Kidney epithelial cell (primary cell): ENCODE measurements around the gene BRINP2. TPM values are rescaled to one million over a fixed set of nuclear protein-coding genes. Genes with fewer than 3 reads are reported as not detected.

Experiments used
- DNase-seq: peaks from one replicate; pipeline ENCODE4 v3.0.0-alpha.2; 2010; ENCODE audit warnings: low read depth
- H3K27me3 ChIP-seq: 2 replicates; pipeline ENCODE4 v1.6.0; 2011; ENCODE audit warnings: low read length; ENCODE audit not compliant: control insufficient read depth, insufficient read depth
- H3K36me3 ChIP-seq: 2 replicates; pipeline ENCODE4 v1.5.1; 2011; ENCODE audit warnings: low read length; ENCODE audit not compliant: control insufficient read depth, insufficient read depth
- H3K4me3 ChIP-seq: 2 replicates; pipeline ENCODE4 v1.5.1; 2011; ENCODE audit warnings: low read depth, mild to moderate bottlenecking, control low read depth, low read length
- CTCF ChIP-seq: IDR thresholded peaks from 2 replicates; pipeline ENCODE4 v1.5.1; 2011; ENCODE audit warnings: mild to moderate bottlenecking, moderate library complexity, low read length, control low read depth, inconsistent platforms; ENCODE audit not compliant: insufficient read depth, poor library complexity, severe bottlenecking
- total RNA-seq: library from RNA; depleted of rRNA; stranded (reverse); fragments of >200 nt; gene quantifications from 2 replicates; pipeline ENCODE4 v1.2.3, GENCODE V29; 2015

The BRINP2 gene
- total RNA-seq, 1 donor from 2014 or later: not detected

- no peak for TF ChIP-seq CTCF
- Histone ChIP-seq H3K27me3 (no peaks in the 10 kb centered on the region), H3K4me3 (no peak overlapping the region), H3K36me3 (no peaks in the 10 kb centered on the region)
- DNase-seq: no peak
These were observed 69.0 kb downstream of the BRINP2 start for GRCh38 chr1:177239792-177240191.

GRCh38 chr1:177243773-177244172 is 73.0 kb downstream of the BRINP2 start:
- Histone ChIP-seq H3K27me3 (no peaks in the 10 kb centered on the region), H3K36me3 (no peaks in the 10 kb centered on the region), H3K4me3 (no peak overlapping the region)
- DNase-seq: no peak
- TF ChIP-seq CTCF: no peak

GRCh38 chr1:177246710-177247580 is 76.2 kb downstream of the BRINP2 start:
- H3K36me3 ChIP-seq: no peaks in the 10 kb centered on the region
- no peak for DNase-seq
- TF ChIP-seq CTCF: no peak

DNA sequence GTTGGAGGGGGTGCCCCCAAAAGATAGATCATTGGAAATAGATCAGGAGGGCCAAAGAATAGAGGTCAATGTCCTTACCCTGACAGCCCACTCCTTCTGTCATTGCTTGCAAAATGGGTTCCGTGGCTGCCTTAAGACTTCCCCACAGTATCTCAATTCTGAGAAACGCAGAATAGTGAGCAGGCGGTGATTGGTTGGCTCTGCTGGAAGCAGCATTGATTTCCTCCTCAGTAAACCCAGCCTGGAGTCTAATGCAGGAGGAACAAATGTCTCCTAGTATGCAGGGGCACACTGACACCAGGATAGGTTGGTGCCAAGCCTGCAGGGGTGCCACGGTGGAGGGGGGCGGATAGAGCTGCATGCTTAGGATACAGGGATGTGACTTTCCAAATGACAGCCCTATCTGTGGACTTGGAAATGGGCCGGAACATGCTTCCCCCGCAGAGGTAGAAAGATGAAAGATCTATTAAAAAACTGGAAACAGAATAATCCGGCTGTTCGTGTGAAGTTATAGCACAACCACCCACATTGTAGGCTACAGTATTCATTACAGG is 76.9 kb downstream of the BRINP2 start:
- no peaks in the 10 kb centered on the region for H3K27me3 ChIP-seq
- no peak overlapping the region for H3K4me3 ChIP-seq
- DNase-seq: no peak
- H3K36me3 ChIP-seq: no peaks in the 10 kb centered on the region
- no peak for TF ChIP-seq CTCF

More at GRCh38 chr1:177246710-177247580, 76.2 kb downstream of the BRINP2 start:
- H3K4me3 ChIP-seq: no peak overlapping the region
- no peaks in the 10 kb centered on the region for H3K27me3 ChIP-seq

DNA sequence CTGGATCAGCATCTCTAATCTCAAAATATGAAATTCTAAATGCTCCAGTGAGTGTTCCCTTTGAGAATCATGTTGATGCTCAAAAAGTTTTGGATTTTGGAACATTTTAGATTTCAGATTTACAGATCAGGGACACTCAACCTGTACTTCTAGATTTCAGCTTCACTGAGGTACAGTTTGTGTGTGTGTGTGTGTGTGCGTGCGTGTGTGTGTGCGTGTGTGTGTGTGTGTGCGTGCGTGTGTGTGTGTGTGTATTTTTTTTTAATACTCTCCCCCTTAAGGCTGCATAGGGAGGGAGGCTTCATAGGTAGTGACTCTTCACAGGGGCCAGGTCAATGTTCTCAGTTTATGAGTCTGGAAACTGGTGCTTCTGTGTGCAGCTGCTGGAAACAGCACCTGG is 77.5 kb downstream of the BRINP2 start:
- H3K36me3 ChIP-seq: no peaks in the 10 kb centered on the region
- DNase-seq: no peak
- no peak for TF ChIP-seq CTCF
- no peak overlapping the region for H3K4me3 ChIP-seq
- H3K27me3 ChIP-seq: no peaks in the 10 kb centered on the region
